IPS-18a (cell line): ENCODE data around the gene KMT2E.

Experiments
- H3K27ac ChIP-seq: one replicate; pipeline ENCODE4 v1.5.1; 2013; ENCODE audit warnings: low read length
- H3K27me3 ChIP-seq: one replicate; pipeline ENCODE4 v1.6.1; 2013; ENCODE audit warnings: mild to moderate bottlenecking, low read length; ENCODE audit not compliant: control insufficient read depth, insufficient read depth
- H3K36me3 ChIP-seq: one replicate; pipeline ENCODE4 v1.6.1; 2013; ENCODE audit warnings: low read depth, low read length; ENCODE audit not compliant: control insufficient read depth
- H3K4me1 ChIP-seq: one replicate; pipeline ENCODE4 v1.6.1; 2013; ENCODE audit warnings: low read depth, low read length; ENCODE audit not compliant: control insufficient read depth
- H3K4me3 ChIP-seq: one replicate; pipeline ENCODE4 v1.5.1; 2013; ENCODE audit warnings: low read length
- H3K9ac ChIP-seq: one replicate; pipeline ENCODE4 v1.6.1; 2013; ENCODE audit warnings: mild to moderate bottlenecking, low read length, moderate library complexity
- H3K9me3 ChIP-seq: one replicate; pipeline ENCODE4 v1.6.1; 2013; ENCODE audit warnings: low read depth, low read length; ENCODE audit not compliant: control insufficient read depth

Gene KMT2E

GRCh38 chr7:105101864-105102263 is 87.9 kb downstream of the KMT2E start:
- H3K4me3 ChIP-seq = no peak overlapping the region
- peaks cover 49% of the 10 kb centered on the region for H3K36me3 ChIP-seq
- H3K4me1 ChIP-seq = no peaks in the 10 kb centered on the region
- H3K9ac ChIP-seq = no peak overlapping the region
- no peak overlapping the region for H3K27ac ChIP-seq
- H3K9me3 ChIP-seq = no peaks in the 10 kb centered on the region
- H3K27me3 ChIP-seq = no peaks in the 10 kb centered on the region

GRCh38 chr7:105102557-105103352 is 88.8 kb downstream of the KMT2E start:
- Histone ChIP-seq H3K4me1 (no peaks in the 10 kb centered on the region), H3K9ac (no peak overlapping the region), H3K36me3 (peaks cover 52% of the 10 kb centered on the region), H3K27ac (no peak overlapping the region), H3K4me3 (no peak overlapping the region), H3K27me3 (no peaks in the 10 kb centered on the region), H3K9me3 (no peaks in the 10 kb centered on the region)

GRCh38 chr7:105105579-105105978 is 91.6 kb downstream of the KMT2E start:
- H3K4me3 ChIP-seq = no peak overlapping the region
- no peaks in the 10 kb centered on the region for H3K9me3 ChIP-seq
- H3K27ac ChIP-seq = no peak overlapping the region
- H3K9ac ChIP-seq = no peak overlapping the region
- no peaks in the 10 kb centered on the region for H3K27me3 ChIP-seq
- no peaks in the 10 kb centered on the region for H3K4me1 ChIP-seq
- H3K36me3 ChIP-seq = peaks cover 77% of the 10 kb centered on the region

GRCh38 chr7:105106473-105106872 is 92.5 kb downstream of the KMT2E start:
- no peak overlapping the region for H3K27ac ChIP-seq
- no peak overlapping the region for H3K4me3 ChIP-seq
- H3K36me3 ChIP-seq = peaks cover 83% of the 10 kb centered on the region
- no peaks in the 10 kb centered on the region for H3K4me1 ChIP-seq
- H3K9me3 ChIP-seq = no peaks in the 10 kb centered on the region
- no peaks in the 10 kb centered on the region for H3K27me3 ChIP-seq
- no peak overlapping the region for H3K9ac ChIP-seq

GRCh38 chr7:105107458-105107857 is 93.5 kb downstream of the KMT2E start:
- Histone ChIP-seq H3K4me1 (no peaks in the 10 kb centered on the region), H3K9me3 (no peaks in the 10 kb centered on the region), H3K27ac (no peak overlapping the region), H3K9ac (no peak overlapping the region), H3K27me3 (no peaks in the 10 kb centered on the region), H3K36me3 (peaks cover 88% of the 10 kb centered on the region), H3K4me3 (no peak overlapping the region)

GRCh38 chr7:105112440-105113418 is 98.7 kb downstream of the KMT2E start:
- Histone ChIP-seq H3K27me3 (no peaks in the 10 kb centered on the region), H3K9me3 (no peaks in the 10 kb centered on the region), H3K4me3 (no peak overlapping the region), H3K36me3 (peaks cover 90% of the 10 kb centered on the region), H3K4me1 (no peaks in the 10 kb centered on the region), H3K9ac (no peak overlapping the region), H3K27ac (no peak overlapping the region)

GRCh38 chr7:105118612-105119600 is 104.9 kb downstream of the KMT2E start:
- no peaks in the 10 kb centered on the region for H3K9me3 ChIP-seq
- no peak overlapping the region for H3K27ac ChIP-seq
- no peak overlapping the region for H3K4me3 ChIP-seq
- H3K9ac ChIP-seq = no peak overlapping the region
- peaks cover 10% of the 10 kb centered on the region for H3K4me1 ChIP-seq
- H3K36me3 ChIP-seq = peaks cover 30% of the 10 kb centered on the region
- H3K27me3 ChIP-seq = no peaks in the 10 kb centered on the region

- H3K27me3 ChIP-seq = no peaks in the 10 kb centered on the region
- no peak overlapping the region for H3K4me3 ChIP-seq
- H3K4me1 ChIP-seq = peaks cover 11% of the 10 kb centered on the region
- no peaks in the 10 kb centered on the region for H3K9me3 ChIP-seq
- no peak overlapping the region for H3K9ac ChIP-seq
- H3K36me3 ChIP-seq = no peaks in the 10 kb centered on the region
- no peak overlapping the region for H3K27ac ChIP-seq
Measured at GRCh38 chr7:105122619-105123018, 108.6 kb downstream of the KMT2E start.

- H3K9ac ChIP-seq = no peak overlapping the region
- peaks cover 3% of the 10 kb centered on the region for H3K4me1 ChIP-seq
- no peak overlapping the region for H3K4me3 ChIP-seq
- H3K27me3 ChIP-seq = no peaks in the 10 kb centered on the region
- H3K36me3 ChIP-seq = no peaks in the 10 kb centered on the region
- H3K9me3 ChIP-seq = no peaks in the 10 kb centered on the region
- no peak overlapping the region for H3K27ac ChIP-seq
Measured at GRCh38 chr7:105125745-105126144, 111.7 kb downstream of the KMT2E start.

- Histone ChIP-seq H3K27me3 (no peaks in the 10 kb centered on the region), H3K4me3 (no peak overlapping the region), H3K36me3 (no peaks in the 10 kb centered on the region), H3K9ac (no peak overlapping the region), H3K27ac (no peak overlapping the region), H3K9me3 (no peaks in the 10 kb centered on the region), H3K4me1 (peaks cover 3% of the 10 kb centered on the region)
Measured at GRCh38 chr7:105126436-105126975, 112.5 kb downstream of the KMT2E start.
